AG04450 (cell line): ENCODE measurements around the gene GORAB. TPM values are rescaled to one million over a fixed set of nuclear protein-coding genes. Genes with fewer than 3 reads are reported as not detected.

Experiments
- CTCF ChIA-PET: fragments of 300-600, 350-600 bp; formaldehyde crosslinking; extraction: SDS; loops from one replicate; lab custom pipeline; 2022; ENCODE audit warnings: antibody characterized with exemption, inconsistent platforms; lab: Charles Lee
- POLR2A ChIA-PET: fragments of 350-600 bp; formaldehyde crosslinking; extraction: SDS; loops from one replicate; lab custom pipeline; 2021; ENCODE audit warnings: antibody characterized with exemption, inconsistent platforms; lab: Yijun Ruan, JAX
- DNase-seq: peaks from one replicate; pipeline ENCODE4 v3.0.0-alpha.2; 2011; ENCODE audit warnings: low read depth, low spot score
- H3K27ac ChIP-seq: one replicate; pipeline ENCODE4 v1.5.1; 2012; ENCODE audit warnings: low read depth, low read length, control low read depth
- H3K27me3 ChIP-seq: one replicate; pipeline ENCODE4 v1.6.0; 2012; ENCODE audit warnings: low read length; ENCODE audit not compliant: control insufficient read depth, insufficient read depth
- H3K4me3 ChIP-seq: 2 replicates; pipeline ENCODE4 v1.5.1; 2011; ENCODE audit warnings: mild to moderate bottlenecking, low read depth, low read length, control low read depth
- H3K9me3 ChIP-seq: 2 replicates; pipeline ENCODE4 v1.5.1; 2012; ENCODE audit warnings: low read length; ENCODE audit not compliant: control insufficient read depth, insufficient read depth
- CTCF ChIP-seq: IDR thresholded peaks from 2 replicates; pipeline ENCODE4 v1.5.1; 2011; ENCODE audit warnings: low read depth, low read length, control low read depth, inconsistent platforms
- polyA plus RNA-seq: library from polyadenylated mRNA; depleted of rRNA; stranded (reverse); fragments of >200 nt; gene quantifications from 2 replicates; pipeline ENCODE4 v1.2.3, GENCODE V29; 2011

Gene GORAB
- polyA plus RNA-seq, 1 experiment = 23.5 TPM

GRCh38 chr1:170530972-170531757, 801 bp upstream of the GORAB start:
- TF ChIP-seq CTCF = no peak
- Histone ChIP-seq H3K27ac (peak overlapping the region; percentile 99), H3K27me3 (no peaks in the 10 kb centered on the region), H3K9me3 (no peaks in the 10 kb centered on the region), H3K4me3 (peak overlapping the region; percentile 69)
- POLR2A ChIA-PET = interaction anchor here (0.7 to 1.9 kb wide), 7 partner anchors 9 to 404 kb away, joined by 3 to 14 read pairs (median 6); no protein-coding TSS in a partner anchor
- CTCF ChIA-PET = interaction anchor here (0.6 to 1.9 kb wide), 5 partner anchors 176 to 876 kb away, joined by 3 to 8 read pairs (median 4); no protein-coding TSS in a partner anchor
- no peak for DNase-seq

- no peaks in the 10 kb centered on the region for H3K9me3 ChIP-seq
- TF ChIP-seq CTCF = no peak
- no peak overlapping the region for H3K27ac ChIP-seq
- peak overlapping the region; percentile 69 for H3K4me3 ChIP-seq
- H3K27me3 ChIP-seq = no peaks in the 10 kb centered on the region
- POLR2A ChIA-PET = interaction anchor here (0.9 kb wide), 1 partner anchor 137 kb away, joined by 3 read pairs; no protein-coding TSS in a partner anchor
- CTCF ChIA-PET = interaction anchor here (1.0 to 1.9 kb wide), 3 partner anchors 8 to 604 kb away, joined by 3 to 4 read pairs (median 3); no protein-coding TSS in a partner anchor
- DNase-seq = no peak
These were observed 1.3 kb downstream of the GORAB start for GRCh38 chr1:170533298-170533697.

GRCh38 chr1:170534626-170535147, 2.7 kb downstream of the GORAB start:
- Histone ChIP-seq H3K4me3 (no peak overlapping the region), H3K9me3 (no peaks in the 10 kb centered on the region), H3K27ac (no peak overlapping the region), H3K27me3 (no peaks in the 10 kb centered on the region)
- ChIA-PET POLR2A (no interaction called here), CTCF (no interaction called here)
- no peak for DNase-seq
- no peak for TF ChIP-seq CTCF

- no peak for DNase-seq
- H3K27ac ChIP-seq = no peak overlapping the region
- no peaks in the 10 kb centered on the region for H3K9me3 ChIP-seq
- no peak overlapping the region for H3K4me3 ChIP-seq
- no peaks in the 10 kb centered on the region for H3K27me3 ChIP-seq
- CTCF ChIA-PET = no interaction called here
- POLR2A ChIA-PET = no interaction called here
- no peak for TF ChIP-seq CTCF
These were observed 3.5 kb downstream of the GORAB start for GRCh38 chr1:170535418-170535817.
